ENCODE measurements around the gene SLC43A3. TPM values are rescaled to one million over a fixed set of nuclear protein-coding genes. Genes with fewer than 3 reads are reported as not detected.

The SLC43A3 gene
- total and polyA plus RNA-seq, 2 of the 4 experiments (the other 2 are of a cell fraction): 12.7 to 21.1 TPM

DNA sequence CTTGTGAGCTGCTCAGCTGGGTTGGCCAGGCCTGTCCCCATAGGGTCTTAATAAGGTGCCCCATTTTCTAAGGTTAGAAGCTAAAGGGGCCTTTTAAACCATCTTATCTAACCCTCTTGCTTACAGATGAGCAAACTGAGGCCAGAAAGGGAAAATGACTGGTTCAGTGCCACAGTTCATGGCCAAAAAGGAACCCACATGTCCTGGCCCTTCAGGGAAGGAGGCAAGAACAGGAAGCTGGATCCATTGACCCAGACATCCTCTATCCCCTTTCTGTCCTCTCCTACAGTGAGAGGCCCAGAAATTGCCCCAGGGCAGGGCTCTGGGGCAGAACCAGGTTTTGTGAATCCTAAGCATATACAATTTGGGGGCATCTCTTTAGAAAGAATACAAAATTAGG, 56.0 kb downstream of the SLC43A3 start:
- Histone ChIP-seq H3K14ac (replicated peaks; ENCODE audit: low read depth, low read length) (no peak overlapping the region), H3K18ac (ENCODE audit: low read depth, low read length) (no peak overlapping the region), H2BK120ac (ENCODE audit: low read depth, low read length) (no peak overlapping the region), H3K9me1 (ENCODE audit: insufficient read depth, low read length) (no peaks in the 10 kb centered on the region), H2AFZ (replicated peaks; ENCODE audit: low read length, poor library complexity) (no peak overlapping the region), H3K4ac (ENCODE audit: low read depth, low read length) (no peak overlapping the region), H2BK20ac (ENCODE audit: low read depth, low read length) (no peak overlapping the region), H4K20me1 (ENCODE audit: insufficient read depth, low read length) (no peaks in the 10 kb centered on the region), H4K91ac (ENCODE audit: insufficient read depth, low read depth, low read length) (no peak overlapping the region), H3K9me3 (ENCODE audit: control insufficient read depth, insufficient read depth, low read length) (no peaks in the 10 kb centered on the region), H3K9ac (ENCODE audit: low read depth, low read length) (no peak overlapping the region), H2AK9ac (replicated peaks; ENCODE audit: low read depth, low read length, poor library complexity) (no peak overlapping the region), H3K4me3 (ENCODE audit: insufficient read depth, low read depth, low read length) (no peak overlapping the region), H4K8ac (ENCODE audit: low read depth in 2 of 2, low read length in 2 of 2) (no peak overlapping the region), H3K27ac (ENCODE audit: insufficient read depth, low read length) (no peak overlapping the region), H3K4me1 (ENCODE audit: control insufficient read depth, insufficient read depth, low read length) (no peaks in the 10 kb centered on the region), H2AK5ac (ENCODE audit: low read depth, low read length) (no peak overlapping the region), H3K79me1 (ENCODE audit: low read depth in 1 of 2, low read length in 2 of 2) (no peaks in the 10 kb centered on the region), H2BK15ac (ENCODE audit: low read depth, low read length) (no peak overlapping the region), H4K5ac (ENCODE audit: low read depth, low read length) (no peak overlapping the region), H3K36me3 (ENCODE audit: control insufficient read depth, insufficient read depth, low read length) (no peaks in the 10 kb centered on the region), H3K27me3 (ENCODE audit: control insufficient read depth, insufficient read depth, low read length) (peaks cover 22% of the 10 kb centered on the region), H3K56ac (ENCODE audit: extremely low read depth, insufficient read depth, low read length) (no peak overlapping the region), H3K23ac (ENCODE audit: low read depth, low read length) (no peak overlapping the region), H3K4me2 (ENCODE audit: low read depth, low read length) (no peak overlapping the region), H2BK5ac (ENCODE audit: low read depth, low read length, poor library complexity, severe bottlenecking) (no peak overlapping the region)
- in situ Hi-C loops (cut with MboI; ENCODE audit: low sequenced_read_pairs): loop anchor here (25.0 kb wide), 1 partner anchor 534 kb away; no protein-coding TSS in a partner anchor
- dilution Hi-C loops (cut with HindIII; ENCODE audit: low sequenced_read_pairs, unreplicated experiment): no loop called here
- DNase-seq (no peak), ATAC-seq (ENCODE audit: low read depth) (no peak)
- ChIA-PET POLR2A (ENCODE audit: unreplicated experiment) (no interaction called here), CTCF (interaction anchor here (0.6 kb wide), 1 partner anchor 72 kb away, joined by 4 read pairs; no protein-coding TSS in a partner anchor)
- TF ChIP-seq, protein P1, sequence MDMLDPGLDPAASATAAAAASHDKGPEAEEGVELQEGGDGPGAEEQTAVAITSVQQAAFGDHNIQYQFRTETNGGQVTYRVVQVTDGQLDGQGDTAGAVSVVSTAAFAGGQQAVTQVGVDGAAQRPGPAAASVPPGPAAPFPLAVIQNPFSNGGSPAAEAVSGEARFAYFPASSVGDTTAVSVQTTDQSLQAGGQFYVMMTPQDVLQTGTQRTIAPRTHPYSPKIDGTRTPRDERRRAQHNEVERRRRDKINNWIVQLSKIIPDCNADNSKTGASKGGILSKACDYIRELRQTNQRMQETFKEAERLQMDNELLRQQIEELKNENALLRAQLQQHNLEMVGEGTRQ (IDR thresholded peaks at IDR 0.05; ENCODE audit: low read depth, low read length): no peak
- TF ChIP-seq MAZ (IDR thresholded peaks at IDR 0.05; ENCODE audit: borderline replicate concordance, low read depth, low read length) (no peak), FOS (IDR thresholded peaks at IDR 0.05; ENCODE audit: low read depth, low read length) (no peak), RAD21 (IDR thresholded peaks at IDR 0.05; ENCODE audit: low read length) (no peak), MXI1 (IDR thresholded peaks at IDR 0.05; ENCODE audit: borderline replicate concordance, low read depth, low read length) (no peak), MAFK (IDR thresholded peaks at IDR 0.05; ENCODE audit: low read depth, low read length) (no peak), RFX5 (IDR thresholded peaks at IDR 0.05; ENCODE audit: low read depth, low read length) (no peak), NFE2L2 (IDR thresholded peaks at IDR 0.05; ENCODE audit: low read depth, low read length) (no peak), CHD1 (IDR thresholded peaks at IDR 0.05; ENCODE audit: low read depth, low read length) (no peak), CEBPB (IDR thresholded peaks at IDR 0.05; ENCODE audit: low read depth, low read length) (no peak), SMC3 (IDR thresholded peaks at IDR 0.05; ENCODE audit: low read depth, low read length) (no peak)
- TF ChIP-seq, protein P2, sequence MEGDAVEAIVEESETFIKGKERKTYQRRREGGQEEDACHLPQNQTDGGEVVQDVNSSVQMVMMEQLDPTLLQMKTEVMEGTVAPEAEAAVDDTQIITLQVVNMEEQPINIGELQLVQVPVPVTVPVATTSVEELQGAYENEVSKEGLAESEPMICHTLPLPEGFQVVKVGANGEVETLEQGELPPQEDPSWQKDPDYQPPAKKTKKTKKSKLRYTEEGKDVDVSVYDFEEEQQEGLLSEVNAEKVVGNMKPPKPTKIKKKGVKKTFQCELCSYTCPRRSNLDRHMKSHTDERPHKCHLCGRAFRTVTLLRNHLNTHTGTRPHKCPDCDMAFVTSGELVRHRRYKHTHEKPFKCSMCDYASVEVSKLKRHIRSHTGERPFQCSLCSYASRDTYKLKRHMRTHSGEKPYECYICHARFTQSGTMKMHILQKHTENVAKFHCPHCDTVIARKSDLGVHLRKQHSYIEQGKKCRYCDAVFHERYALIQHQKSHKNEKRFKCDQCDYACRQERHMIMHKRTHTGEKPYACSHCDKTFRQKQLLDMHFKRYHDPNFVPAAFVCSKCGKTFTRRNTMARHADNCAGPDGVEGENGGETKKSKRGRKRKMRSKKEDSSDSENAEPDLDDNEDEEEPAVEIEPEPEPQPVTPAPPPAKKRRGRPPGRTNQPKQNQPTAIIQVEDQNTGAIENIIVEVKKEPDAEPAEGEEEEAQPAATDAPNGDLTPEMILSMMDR (conservative IDR thresholded peaks at IDR 0.05; ENCODE audit: low read depth, low read length): no peak
- TF ChIP-seq, protein P3, sequence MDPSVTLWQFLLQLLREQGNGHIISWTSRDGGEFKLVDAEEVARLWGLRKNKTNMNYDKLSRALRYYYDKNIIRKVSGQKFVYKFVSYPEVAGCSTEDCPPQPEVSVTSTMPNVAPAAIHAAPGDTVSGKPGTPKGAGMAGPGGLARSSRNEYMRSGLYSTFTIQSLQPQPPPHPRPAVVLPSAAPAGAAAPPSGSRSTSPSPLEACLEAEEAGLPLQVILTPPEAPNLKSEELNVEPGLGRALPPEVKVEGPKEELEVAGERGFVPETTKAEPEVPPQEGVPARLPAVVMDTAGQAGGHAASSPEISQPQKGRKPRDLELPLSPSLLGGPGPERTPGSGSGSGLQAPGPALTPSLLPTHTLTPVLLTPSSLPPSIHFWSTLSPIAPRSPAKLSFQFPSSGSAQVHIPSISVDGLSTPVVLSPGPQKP (IDR thresholded peaks at IDR 0.05; ENCODE audit: borderline replicate concordance, low read depth, low read length): no peak
- no TSS peak for BruUV-seq (replicated peaks)
- intact Hi-C loops (cut with micrococcal nuclease): no loop called here

Measured in IMR-90 (cell line).